HG02798 (cell line): ENCODE results near the gene GPR84.
A peak's percentile ranks its signal among the peaks of the same experiment; 100 is the strongest.

ENCODE experiments used
- ATAC-seq: cut with Tn5 transposase; IDR thresholded peaks from one replicate; pipeline ENCODE4 v1.9.1; 2021; ENCODE audit warnings: mild to moderate bottlenecking; ENCODE audit not compliant: unreplicated experiment, poor library complexity

GPR84 gene

DNA sequence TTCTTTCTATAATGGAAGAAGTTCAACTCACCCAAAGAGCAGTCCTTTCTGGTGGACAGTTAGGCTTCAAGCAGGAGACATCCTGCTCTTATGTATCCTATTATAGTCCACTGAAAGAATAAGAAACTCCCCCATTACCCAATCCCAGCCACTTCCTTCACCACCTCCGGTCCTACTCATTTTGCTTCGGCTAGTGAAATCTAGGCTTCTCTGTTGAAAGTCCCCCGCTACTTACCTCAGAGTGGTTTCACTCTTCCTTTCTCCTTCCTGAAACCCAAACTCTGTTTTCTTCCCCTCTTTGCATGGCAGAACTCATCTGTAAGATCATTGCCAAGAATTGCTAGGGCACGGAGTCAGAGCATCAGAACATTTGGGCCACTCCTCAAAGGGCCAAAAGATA, at the start of gene GPR84:
TSS of gene GPR84 (minus strand) at position 74 of the 400 bp plus-strand sequence. CDS start 635 bp downstream, outside the sequence.
- ATAC-seq: no peak

GRCh38 chr12:54413284-54414190, 49.3 kb upstream of the GPR84 start:
- ATAC-seq: peak; percentile 39

GRCh38 chr12:54412786-54413185, 48.5 kb upstream of the GPR84 start:
- peak; percentile 24 for ATAC-seq

GRCh38 chr12:54412348-54412747, 48.1 kb upstream of the GPR84 start:
- ATAC-seq: no peak

- ATAC-seq: peak; percentile 35
These were observed 47.3 kb upstream of the GPR84 start for GRCh38 chr12:54411391-54412241.

DNA sequence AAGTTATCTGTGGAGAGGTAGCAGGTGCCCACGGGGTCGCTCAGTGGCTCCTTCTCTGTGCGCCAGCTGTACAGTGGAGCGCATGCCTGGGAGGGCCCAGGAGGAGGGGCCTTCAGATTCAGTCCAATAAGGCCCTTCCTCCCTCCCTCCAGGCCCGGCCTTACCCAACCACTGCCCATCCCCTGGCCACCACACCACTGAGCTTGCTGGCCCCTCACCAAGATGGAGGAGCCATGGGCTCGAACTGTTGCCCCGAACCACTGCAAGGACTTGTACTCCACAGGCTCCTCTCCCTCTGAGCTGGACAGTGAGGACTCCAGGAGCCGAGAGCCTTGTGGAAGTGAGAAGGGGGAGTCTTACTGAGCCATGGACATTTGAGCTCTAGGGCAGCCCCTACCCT, 45.0 kb upstream of the GPR84 start:
- no peak for ATAC-seq

DNA sequence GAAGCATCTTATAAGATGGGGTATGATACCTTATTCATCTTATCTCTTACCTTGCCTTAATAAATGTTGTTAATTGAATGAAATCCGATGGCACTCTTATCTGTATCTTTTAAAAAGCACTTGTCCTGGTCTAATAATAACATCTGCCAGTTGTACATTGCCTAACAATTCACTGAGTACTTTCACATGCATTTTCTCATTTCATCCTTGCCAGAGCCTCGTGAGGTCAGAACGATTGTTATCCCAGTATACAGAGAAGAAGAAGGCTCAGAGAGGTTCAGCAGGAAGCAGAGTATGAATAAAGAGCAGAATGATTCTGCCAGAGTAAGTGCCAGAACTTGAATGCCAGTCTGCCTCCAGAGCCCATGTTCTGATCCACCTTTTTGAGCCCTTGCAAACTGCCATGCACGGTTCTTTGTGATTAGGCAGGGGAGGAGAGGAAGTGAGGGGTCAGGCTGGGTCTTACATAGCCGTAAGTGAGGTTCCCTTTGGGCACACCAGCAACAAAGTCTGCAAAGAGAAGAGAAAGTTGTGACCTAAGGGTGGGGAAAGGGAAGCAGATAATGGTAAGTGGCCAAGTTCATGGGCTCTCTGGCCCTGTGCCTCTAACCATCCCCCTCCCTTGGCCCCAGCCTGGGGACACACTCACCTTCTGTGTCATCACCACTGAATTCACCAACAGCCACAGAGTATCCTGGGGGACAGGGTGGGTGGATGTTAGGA, 43.1 kb upstream of the GPR84 start:
- no peak for ATAC-seq

DNA sequence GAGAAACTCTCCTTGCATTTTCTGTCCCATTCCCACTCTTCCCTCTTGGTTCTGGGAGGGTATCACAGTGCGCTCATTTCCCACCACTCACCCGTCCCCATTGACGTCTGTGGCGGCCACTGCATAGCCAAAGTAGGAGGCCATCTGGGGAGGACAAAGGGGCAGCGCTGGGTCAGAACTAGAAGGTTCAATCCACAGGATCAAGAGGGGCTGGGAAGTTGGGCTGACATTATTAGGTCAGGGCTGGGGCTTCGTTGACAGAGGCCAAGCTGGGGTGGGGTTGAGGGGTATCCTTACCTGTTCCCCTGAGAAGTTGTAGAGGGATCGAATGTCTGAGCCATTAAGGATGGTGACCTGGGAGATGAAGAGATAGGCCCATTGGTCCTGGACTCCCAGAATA, 41.3 kb upstream of the GPR84 start:
- ATAC-seq: no peak

DNA sequence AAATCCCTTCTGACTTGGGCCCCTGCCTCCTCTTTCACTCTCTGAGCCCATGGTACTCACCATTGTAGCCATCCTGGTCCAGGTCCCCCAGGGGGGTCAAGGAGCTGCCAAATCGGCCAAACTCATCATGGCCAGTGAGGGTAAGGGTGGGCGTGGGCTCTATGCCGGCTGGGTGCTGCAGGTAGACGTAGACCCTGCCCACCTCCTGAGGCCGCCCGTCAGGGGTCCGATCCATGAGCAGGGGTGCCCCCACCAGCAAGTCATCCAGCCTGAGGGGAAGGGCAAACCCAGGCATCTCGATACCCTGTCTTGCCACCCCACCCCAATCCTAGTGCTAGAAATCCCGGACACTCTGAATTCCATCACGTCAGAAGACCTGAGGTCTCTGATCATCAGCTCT, 40.8 kb upstream of the GPR84 start:
- no peak for ATAC-seq

- ATAC-seq: no peak
These were observed 40.0 kb upstream of the GPR84 start for GRCh38 chr12:54404061-54405004.

DNA sequence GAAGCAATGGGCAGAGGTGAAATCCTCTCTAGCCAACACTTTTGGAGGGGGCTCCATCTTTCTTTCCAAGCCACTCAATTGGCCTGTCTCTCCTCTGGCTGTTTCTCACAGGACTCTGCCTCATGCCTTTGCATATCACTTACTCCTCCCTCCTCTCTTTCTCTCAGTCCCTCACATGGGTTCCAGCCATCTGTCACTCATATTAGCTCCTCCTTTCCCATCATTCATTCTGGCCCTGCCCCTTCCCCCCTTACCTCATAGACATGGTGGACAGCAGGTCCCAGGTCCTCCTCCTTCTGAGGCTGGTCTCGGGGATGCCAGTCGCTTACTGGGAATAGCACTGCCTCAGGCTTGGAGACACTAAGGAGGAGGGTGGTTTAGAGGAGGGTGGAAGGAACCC, 36.8 kb upstream of the GPR84 start:
- no peak for ATAC-seq

DNA sequence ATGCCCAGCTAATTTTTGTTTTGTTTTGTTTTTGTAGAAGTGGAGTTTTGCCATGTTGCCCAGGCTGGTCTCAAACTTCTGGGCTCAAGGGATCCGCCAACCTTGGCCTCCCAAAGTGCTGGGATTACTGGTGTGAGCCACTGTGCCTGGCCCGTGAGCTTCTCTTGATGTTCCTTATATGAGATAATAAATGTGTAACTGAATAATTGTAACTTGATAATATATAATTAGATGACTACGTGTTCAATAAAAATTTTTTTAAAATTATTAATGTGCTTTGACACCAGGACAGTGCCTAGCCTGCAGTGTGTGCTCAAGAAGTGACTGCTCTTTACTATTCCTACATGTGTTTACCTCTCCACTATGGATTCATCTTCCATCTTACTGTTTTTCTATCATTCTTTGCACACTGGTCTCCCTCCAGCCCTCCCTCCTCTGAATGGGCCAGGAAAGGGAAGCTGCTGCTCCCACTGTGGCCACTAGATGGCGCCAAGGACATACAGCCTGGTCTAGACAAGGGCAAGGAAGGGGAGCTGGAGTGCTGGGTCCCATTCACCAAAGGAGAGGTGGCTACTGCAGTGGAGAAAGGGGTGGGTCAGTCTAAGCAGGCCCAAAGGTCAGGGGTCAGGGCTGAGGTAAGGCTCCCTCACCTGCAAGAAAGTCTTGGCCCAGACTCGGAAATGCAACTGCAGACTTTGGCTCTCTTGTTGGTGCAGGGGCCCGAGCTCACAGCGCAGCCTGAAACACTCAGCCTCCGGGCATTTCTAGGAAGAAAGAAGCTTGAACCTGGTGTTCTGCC, 34.9 kb upstream of the GPR84 start:
- ATAC-seq: peak; percentile 80

DNA sequence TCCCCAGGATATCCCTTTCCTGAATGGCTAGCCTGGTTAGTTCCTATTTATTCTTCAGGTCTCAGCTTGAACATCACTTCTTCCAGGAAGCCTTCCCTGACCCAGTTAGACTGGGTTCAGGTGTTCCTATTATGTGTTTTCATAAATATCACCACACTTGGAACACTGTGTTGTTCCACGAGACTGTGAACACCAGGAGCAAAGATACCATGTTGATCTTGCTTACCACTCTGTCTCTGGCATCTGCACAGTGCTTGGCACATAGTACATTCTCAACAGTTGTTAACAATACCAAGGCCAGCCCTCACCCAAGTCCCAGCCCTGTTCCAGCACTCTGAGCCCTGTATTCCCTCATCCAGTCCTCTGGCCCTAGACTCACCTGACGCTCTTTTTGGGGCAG, 33.9 kb upstream of the GPR84 start:
- no peak for ATAC-seq

- ATAC-seq: no peak
These were observed 32.9 kb upstream of the GPR84 start for GRCh38 chr12:54397157-54397556.

DNA sequence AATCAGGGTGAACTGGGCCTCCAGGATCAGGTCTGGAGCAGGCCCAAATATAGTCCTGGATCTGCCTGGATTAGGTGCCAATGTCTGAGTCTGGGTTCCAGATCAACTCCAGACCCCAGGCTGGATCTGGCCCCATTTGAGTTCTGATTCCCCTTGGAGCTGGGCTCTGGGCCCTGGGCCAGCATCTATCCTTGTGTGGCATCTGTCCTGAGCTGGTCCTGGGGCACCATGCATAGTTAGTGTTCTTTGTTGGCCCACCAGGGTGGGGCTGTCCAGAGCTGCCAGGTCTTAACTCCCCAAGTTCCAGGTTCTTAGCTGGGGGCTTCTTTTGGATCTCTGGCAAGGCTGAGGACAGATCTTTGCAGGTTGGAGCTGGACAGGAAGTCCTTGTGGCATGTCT, 31.3 kb upstream of the GPR84 start:
- ATAC-seq: no peak

DNA sequence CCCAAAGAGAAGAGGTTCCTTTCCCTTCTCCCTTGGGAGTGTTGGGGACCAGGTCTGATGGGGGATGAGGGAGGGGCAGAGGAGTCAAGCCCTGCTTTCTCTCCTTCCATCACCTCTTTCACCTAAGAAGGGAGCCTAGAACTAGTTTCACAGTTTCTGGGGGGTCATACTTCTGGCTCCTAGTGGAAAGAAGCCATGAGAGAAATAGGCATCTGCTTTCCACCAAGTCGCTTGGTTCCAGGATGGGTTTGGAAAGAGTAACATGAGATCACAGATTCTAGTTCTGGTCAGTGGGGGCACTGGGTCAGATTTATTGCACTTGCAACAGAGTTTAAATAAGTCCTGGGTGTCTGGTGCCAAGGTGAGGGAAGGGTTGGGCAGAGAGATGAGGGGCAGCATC, 30.7 kb upstream of the GPR84 start:
- ATAC-seq: no peak

DNA sequence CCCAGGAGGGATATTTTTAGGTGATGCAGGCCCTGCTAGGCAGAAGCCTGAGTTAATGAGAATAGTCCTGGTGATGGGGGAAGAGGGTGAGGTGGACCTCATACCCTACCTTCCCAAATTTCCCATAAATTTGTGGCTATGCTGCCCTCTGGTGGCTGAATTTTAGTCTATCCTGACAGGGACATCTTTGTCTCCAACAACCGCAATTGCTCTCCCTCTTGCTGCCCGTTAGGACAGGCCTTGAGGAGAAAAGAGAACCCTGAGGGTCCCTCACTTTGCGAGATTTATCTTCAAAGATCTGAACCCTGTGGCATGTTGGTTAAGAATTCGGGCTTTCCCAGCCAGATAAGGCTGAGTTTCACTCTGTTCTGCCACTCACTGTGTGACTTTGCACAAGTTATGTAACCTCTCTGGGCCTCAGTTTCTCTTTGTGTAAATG, 30.0 kb upstream of the GPR84 start:
- no peak for ATAC-seq

DNA sequence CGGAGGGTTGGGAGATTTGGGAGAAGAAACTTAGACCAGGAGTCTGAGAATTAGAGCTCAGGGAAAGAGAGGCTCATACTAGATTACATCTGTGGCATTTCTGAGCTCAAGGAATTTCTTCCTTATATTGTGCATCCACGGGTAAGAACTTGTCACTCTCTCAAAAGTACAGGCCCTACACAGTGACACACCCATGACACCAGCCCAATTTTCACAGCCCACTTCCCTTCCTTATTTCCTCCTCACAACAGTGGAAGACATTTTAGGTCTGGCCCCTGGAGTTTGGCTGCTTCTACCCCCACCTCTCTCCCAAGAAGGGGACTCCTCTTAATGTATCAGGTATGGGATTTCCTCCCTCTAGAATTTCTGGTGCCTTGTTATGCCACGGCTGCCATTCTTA, 29.5 kb upstream of the GPR84 start:
- ATAC-seq: no peak

DNA sequence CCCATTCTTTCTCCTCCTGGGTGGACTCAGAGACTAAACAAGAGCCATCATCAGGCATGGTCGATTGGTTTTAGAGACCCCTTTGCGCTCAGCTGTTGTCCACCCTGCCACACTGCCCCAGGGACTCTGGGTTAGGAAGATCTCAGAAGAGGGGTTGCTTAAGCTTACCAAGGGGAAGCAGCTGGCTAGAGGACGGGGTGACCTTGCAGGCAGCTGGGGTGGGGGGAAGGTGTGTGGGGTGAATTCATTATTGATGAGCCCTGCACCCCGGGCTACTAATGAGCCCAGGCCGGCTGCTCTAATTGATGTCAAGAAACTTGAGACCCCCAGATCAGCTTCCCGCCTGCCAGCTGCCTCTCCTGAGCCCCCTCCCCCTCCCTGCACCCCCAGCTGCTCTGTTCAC, 28.9 kb upstream of the GPR84 start:
- no peak for ATAC-seq
